HG03039 (cell line): Measurements from ENCODE around the gene RMND5A.

Source experiments
- ATAC-seq: cut with Tn5 transposase; IDR thresholded peaks from one replicate; pipeline ENCODE4 v1.9.1; 2021; ENCODE audit warnings: mild to moderate bottlenecking, moderate library complexity; ENCODE audit not compliant: unreplicated experiment

RMND5A gene

GRCh38 chr2:86764661-86765309, 44.7 kb downstream of the RMND5A start:
- ATAC-seq, result no peak

- ATAC-seq, result no peak
These were observed 45.2 kb downstream of the RMND5A start for GRCh38 chr2:86765310-86765695.

- no peak for ATAC-seq
These were observed 48.3 kb downstream of the RMND5A start for GRCh38 chr2:86768189-86768949.

GRCh38 chr2:86769838-86770237, 49.7 kb downstream of the RMND5A start:
- no peak for ATAC-seq

- ATAC-seq, result no peak
These were observed 50.8 kb downstream of the RMND5A start for GRCh38 chr2:86770816-86771301.

- ATAC-seq, result no peak
These were observed 52.5 kb downstream of the RMND5A start for GRCh38 chr2:86772611-86773010.

- no peak for ATAC-seq
These were observed 54.8 kb downstream of the RMND5A start for GRCh38 chr2:86774862-86775261.

GRCh38 chr2:86775338-86775737, 55.2 kb downstream of the RMND5A start:
- ATAC-seq, result no peak

GRCh38 chr2:86776532-86776931, 56.4 kb downstream of the RMND5A start:
- ATAC-seq, result no peak

GRCh38 chr2:86778957-86779356, 58.9 kb downstream of the RMND5A start:
- no peak for ATAC-seq

GRCh38 chr2:86779971-86780370, 59.9 kb downstream of the RMND5A start:
- no peak for ATAC-seq

- no peak for ATAC-seq
These were observed 61.3 kb downstream of the RMND5A start for GRCh38 chr2:86781363-86781762.

GRCh38 chr2:86782748-86783147, 62.7 kb downstream of the RMND5A start:
- no peak for ATAC-seq

GRCh38 chr2:86783615-86784339, 63.7 kb downstream of the RMND5A start:
- ATAC-seq, result peak; percentile 91

- ATAC-seq, result no peak
These were observed 65.4 kb downstream of the RMND5A start for GRCh38 chr2:86785456-86785855.

GRCh38 chr2:86786001-86786536, 66.0 kb downstream of the RMND5A start:
- no peak for ATAC-seq

GRCh38 chr2:86787736-86788135, 67.6 kb downstream of the RMND5A start:
- no peak for ATAC-seq

GRCh38 chr2:86788165-86788564, 68.1 kb downstream of the RMND5A start:
- no peak for ATAC-seq

- ATAC-seq, result no peak
These were observed 69.0 kb downstream of the RMND5A start for GRCh38 chr2:86788881-86789686.

GRCh38 chr2:86789687-86790133, 69.6 kb downstream of the RMND5A start:
- ATAC-seq, result no peak
